Endodermal cell (in vitro differentiated cells): ENCODE measurements around the gene HHATL. TPM values are rescaled to one million over a fixed set of nuclear protein-coding genes. Genes with fewer than 3 reads are reported as not detected.

Experiments used
- DNase-seq: peaks from one replicate; pipeline ENCODE4 v3.0.0-alpha.2; 2017
- H3K27ac ChIP-seq: 2 replicates; pipeline ENCODE4 v1.5.1; 2013; ENCODE audit warnings: mild to moderate bottlenecking, low read depth, low read length, moderate library complexity
- H3K27me3 ChIP-seq: 2 replicates; pipeline ENCODE4 v1.6.1; 2013; ENCODE audit warnings: mild to moderate bottlenecking, low read length, moderate library complexity; ENCODE audit not compliant: insufficient read depth, control insufficient read depth, poor library complexity, severe bottlenecking
- H3K36me3 ChIP-seq: 2 replicates; pipeline ENCODE4 v1.7.0; 2013; ENCODE audit warnings: mild to moderate bottlenecking, low read length, moderate library complexity; ENCODE audit not compliant: control insufficient read depth, insufficient read depth
- H3K4me1 ChIP-seq: one replicate; pipeline ENCODE4 v1.7.0; 2013; ENCODE audit warnings: low read length; ENCODE audit not compliant: control insufficient read depth, insufficient read depth
- H3K4me3 ChIP-seq: 2 replicates; pipeline ENCODE4 v1.5.1; 2013; ENCODE audit warnings: mild to moderate bottlenecking, low read length, moderate library complexity
- H3K9ac ChIP-seq: 2 replicates; pipeline ENCODE4 v1.6.1; 2013; ENCODE audit warnings: mild to moderate bottlenecking, low read length, moderate library complexity; ENCODE audit not compliant: poor library complexity, severe bottlenecking; ENCODE audit errors: extremely low read depth
- H3K9me3 ChIP-seq: 2 replicates; pipeline ENCODE4 v1.6.1; 2013; ENCODE audit warnings: mild to moderate bottlenecking, low read length, moderate library complexity; ENCODE audit not compliant: control insufficient read depth
- H3K27ac Mint-ChIP-seq: 2 replicates; pipeline ENCODE4 v1.8.0; 2020; ENCODE audit warnings: mixed read lengths
- H3K27me3 Mint-ChIP-seq: 2 replicates; pipeline ENCODE4 v1.8.0; 2021; ENCODE audit warnings: mild to moderate bottlenecking, mixed read lengths; ENCODE audit not compliant: insufficient read depth
- H3K36me3 Mint-ChIP-seq: 2 replicates; pipeline ENCODE4 v1.8.0; 2020; ENCODE audit warnings: low read depth, mixed read lengths
- H3K4me1 Mint-ChIP-seq: 2 replicates; pipeline ENCODE4 v1.8.0; 2020; ENCODE audit warnings: mixed read lengths
- H3K4me3 Mint-ChIP-seq: 2 replicates; pipeline ENCODE4 v1.8.0; 2020; ENCODE audit warnings: mild to moderate bottlenecking, moderate library complexity, mixed read lengths
- H3K9me3 Mint-ChIP-seq: 2 replicates; pipeline ENCODE4 v1.8.0; 2020; ENCODE audit warnings: mild to moderate bottlenecking, mixed read lengths
- WGBS, 2 experiments: methylation state at CpG; one replicate each; pipeline versions ENCODE4 v1.1.5 to v1.1.7; 2013; ENCODE audit warnings: missing lambda C conversion rate in 2 of 2, mixed read lengths in 1 of 2; ENCODE audit not compliant: insufficient coverage in 1 of 2, insufficient read length in 1 of 2; 5-methylcytosine and 5-hydroxymethylcytosine counted together
- total RNA-seq, 2 donors: library from RNA; stranded (reverse); fragmentation: NEBNext Ultra II Directional in 1 of 2; extraction: Animal tissue kit (Norgen Biotek cat#: 25700) in 1 of 2; gene quantifications; 2 replicates in 1 of 2; 3 replicates in 1 of 2; pipeline ENCODE4 v1.2.1, GENCODE V29; 2021
- TF ChIP-seq, protein P1 (sequence below): fragments of 200-600 bp; sonication (generic); conservative IDR thresholded peaks from 2 replicates; pipeline ENCODE4 v1.5.0; 2021; ENCODE audit warnings: antibody characterized with exemption, mild to moderate bottlenecking

The HHATL gene
- total RNA-seq, 2 donors from 2014 or later, result not detected

DNA sequence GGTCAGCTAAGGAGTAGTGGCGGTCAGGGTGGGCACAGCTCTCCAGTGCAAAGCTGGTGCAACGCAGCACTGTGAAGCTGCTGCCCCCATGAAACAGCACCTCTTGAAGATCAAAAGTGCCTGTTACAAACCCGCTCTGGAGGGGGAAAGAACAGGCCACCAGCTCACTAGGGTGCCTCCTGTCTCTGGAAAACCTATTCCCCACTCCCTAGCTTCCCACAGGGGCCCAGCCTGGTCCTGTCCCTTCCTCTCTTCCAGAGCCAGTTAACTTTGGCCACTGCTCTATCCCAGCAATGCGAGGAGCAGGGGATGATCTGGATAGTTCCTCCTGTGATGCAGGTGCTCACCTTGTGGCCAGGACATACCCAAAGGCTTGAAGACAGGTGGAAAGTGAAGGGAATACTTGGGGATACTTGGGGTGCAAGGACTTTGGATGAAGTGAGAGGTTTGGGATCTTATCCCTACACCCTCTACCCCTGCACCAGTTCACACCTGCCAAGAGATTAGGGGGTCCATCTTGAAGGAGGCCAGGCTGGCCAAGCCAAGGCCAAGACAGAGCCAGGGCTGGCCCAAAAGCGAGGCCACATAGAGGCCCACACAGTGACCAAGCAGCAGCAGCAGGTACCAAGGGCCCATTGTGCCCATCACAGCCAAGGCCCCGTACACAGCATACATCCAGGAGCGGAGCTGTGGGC, 4.2 kb downstream of the HHATL start:
- WGBS, 2 experiments, result 86 to 89% methylated on average over 6 to 7 of the region's 7 CpGs
- Mint-ChIP-seq H3K4me3 (no peak overlapping the region), H3K9me3 (no peaks in the 10 kb centered on the region), H3K36me3 (no peaks in the 10 kb centered on the region), H3K27ac (no peak overlapping the region), H3K4me1 (no peaks in the 10 kb centered on the region), H3K27me3 (peaks cover 3% of the 10 kb centered on the region)
- no peaks in the 10 kb centered on the region for H3K9me3 ChIP-seq
- no peak overlapping the region for H3K4me3 ChIP-seq
- DNase-seq, result no peak
- TF ChIP-seq, protein P1, sequence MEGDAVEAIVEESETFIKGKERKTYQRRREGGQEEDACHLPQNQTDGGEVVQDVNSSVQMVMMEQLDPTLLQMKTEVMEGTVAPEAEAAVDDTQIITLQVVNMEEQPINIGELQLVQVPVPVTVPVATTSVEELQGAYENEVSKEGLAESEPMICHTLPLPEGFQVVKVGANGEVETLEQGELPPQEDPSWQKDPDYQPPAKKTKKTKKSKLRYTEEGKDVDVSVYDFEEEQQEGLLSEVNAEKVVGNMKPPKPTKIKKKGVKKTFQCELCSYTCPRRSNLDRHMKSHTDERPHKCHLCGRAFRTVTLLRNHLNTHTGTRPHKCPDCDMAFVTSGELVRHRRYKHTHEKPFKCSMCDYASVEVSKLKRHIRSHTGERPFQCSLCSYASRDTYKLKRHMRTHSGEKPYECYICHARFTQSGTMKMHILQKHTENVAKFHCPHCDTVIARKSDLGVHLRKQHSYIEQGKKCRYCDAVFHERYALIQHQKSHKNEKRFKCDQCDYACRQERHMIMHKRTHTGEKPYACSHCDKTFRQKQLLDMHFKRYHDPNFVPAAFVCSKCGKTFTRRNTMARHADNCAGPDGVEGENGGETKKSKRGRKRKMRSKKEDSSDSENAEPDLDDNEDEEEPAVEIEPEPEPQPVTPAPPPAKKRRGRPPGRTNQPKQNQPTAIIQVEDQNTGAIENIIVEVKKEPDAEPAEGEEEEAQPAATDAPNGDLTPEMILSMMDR, result no peak
- no peaks in the 10 kb centered on the region for H3K4me1 ChIP-seq
- peaks cover 14% of the 10 kb centered on the region for H3K27me3 ChIP-seq
- H3K27ac ChIP-seq, result no peak overlapping the region
- no peaks in the 10 kb centered on the region for H3K36me3 ChIP-seq
- no peak overlapping the region for H3K9ac ChIP-seq

DNA sequence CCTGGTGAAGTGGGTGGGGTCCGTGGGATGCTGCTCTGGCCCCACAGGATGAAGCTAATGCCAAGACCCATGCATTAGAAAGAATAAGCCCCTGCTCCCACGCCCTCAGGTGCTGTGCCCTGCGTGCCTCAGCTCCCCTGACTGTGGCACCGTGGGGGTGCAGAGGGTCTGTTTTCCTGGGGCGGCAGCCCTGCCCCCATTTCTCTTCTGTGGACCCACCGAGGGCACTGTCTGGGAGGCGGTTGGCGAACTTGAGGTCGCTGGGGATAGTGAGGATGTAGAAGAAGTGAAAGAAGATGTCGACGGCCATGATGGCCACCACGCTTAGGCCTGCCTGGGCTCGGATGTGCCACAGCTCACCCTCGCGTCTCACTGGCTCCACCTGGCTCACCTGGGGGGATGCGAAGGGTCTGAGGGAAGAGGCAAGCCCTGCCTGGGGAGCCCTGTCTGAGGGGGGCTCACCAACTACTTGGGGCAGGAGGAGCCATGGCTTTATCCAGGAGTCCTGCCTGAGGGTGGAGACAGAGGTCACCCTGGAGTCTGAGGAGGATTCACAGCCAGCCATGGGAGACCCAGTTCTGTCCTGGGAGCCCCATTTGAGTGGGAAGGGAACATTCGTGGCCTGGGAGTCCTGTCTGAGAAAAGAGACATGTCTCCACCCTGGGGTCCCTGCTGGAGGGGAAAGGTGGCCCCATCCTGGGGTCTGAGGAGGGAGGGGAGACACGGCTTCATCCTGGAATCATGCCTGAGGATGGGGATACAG, 5.1 kb downstream of the HHATL start:
- Mint-ChIP-seq H3K9me3 (no peaks in the 10 kb centered on the region), H3K4me1 (no peaks in the 10 kb centered on the region), H3K27ac (no peak overlapping the region), H3K36me3 (no peaks in the 10 kb centered on the region), H3K27me3 (no peaks in the 10 kb centered on the region), H3K4me3 (no peak overlapping the region)
- no peaks in the 10 kb centered on the region for H3K4me1 ChIP-seq
- TF ChIP-seq, protein P1, result no peak
- DNase-seq, result no peak
- 88 to 91% methylated on average over 8 to 18 of the region's 18 CpGs for WGBS, 2 experiments
- H3K4me3 ChIP-seq, result no peak overlapping the region
- peaks cover 14% of the 10 kb centered on the region for H3K27me3 ChIP-seq
- H3K9me3 ChIP-seq, result no peaks in the 10 kb centered on the region
- no peaks in the 10 kb centered on the region for H3K36me3 ChIP-seq
- no peak overlapping the region for H3K9ac ChIP-seq
- no peak overlapping the region for H3K27ac ChIP-seq

DNA sequence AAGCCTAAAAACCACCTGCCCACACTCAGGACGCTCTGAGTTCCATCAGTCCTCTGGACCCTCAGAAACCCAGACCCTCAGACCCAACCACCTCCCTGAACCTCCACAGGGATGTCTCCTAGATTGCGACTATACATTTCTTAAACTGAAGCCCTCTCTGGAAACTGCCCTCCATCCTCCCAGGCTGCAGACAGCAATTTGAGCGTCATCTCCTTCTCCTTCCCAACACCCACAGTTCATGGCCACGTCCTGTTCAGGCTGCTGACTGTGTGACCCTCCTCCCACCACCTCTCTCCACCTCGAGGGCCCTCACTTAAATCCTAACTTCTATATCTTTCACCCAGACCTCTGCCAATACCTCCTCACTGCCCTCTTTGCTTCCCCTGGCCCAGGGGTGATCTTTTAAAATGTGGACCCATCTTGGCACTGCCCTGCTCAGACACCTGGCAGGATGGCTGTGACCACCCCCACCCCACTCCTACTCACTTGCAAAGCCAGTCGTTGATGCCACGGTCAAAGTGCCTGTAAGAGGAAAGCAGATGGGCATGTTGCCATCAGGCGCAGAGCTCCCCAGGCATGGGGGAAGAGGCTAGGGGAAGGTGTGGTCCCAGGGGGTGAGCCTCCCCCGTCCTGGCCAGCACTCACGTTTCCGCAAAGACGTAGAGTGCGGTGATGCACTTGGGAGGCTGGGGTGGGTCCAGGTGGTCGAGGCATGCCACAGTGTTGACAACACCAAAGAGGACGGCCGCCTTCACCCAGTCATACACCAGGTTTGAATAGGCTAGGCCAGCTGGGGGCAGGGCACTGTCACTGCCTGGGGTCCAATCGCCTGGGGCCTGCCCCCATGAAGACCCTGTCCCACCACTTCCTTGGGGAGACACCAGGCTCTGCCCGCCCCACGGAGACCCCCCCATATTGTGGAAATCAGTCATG, 6.0 kb downstream of the HHATL start:
- TF ChIP-seq, protein P1, result no peak
- H3K36me3 Mint-ChIP-seq, result no peaks in the 10 kb centered on the region

More for the DNA sequence above, 6.0 kb downstream of the HHATL start:
- Histone ChIP-seq H3K4me3 (no peak overlapping the region), H3K36me3 (no peaks in the 10 kb centered on the region), H3K27me3 (peaks cover 14% of the 10 kb centered on the region), H3K4me1 (no peaks in the 10 kb centered on the region), H3K27ac (no peak overlapping the region), H3K9ac (no peak overlapping the region), H3K9me3 (no peaks in the 10 kb centered on the region)
- 83 to 84% methylated on average over 10 to 19 of the region's 19 CpGs for WGBS, 2 experiments
- no peaks in the 10 kb centered on the region for H3K4me1 Mint-ChIP-seq
- H3K27ac Mint-ChIP-seq, result no peak overlapping the region
- H3K27me3 Mint-ChIP-seq, result no peaks in the 10 kb centered on the region
- DNase-seq, result no peak
- no peaks in the 10 kb centered on the region for H3K9me3 Mint-ChIP-seq
- no peak overlapping the region for H3K4me3 Mint-ChIP-seq
